Neutrophil (primary cell): ENCODE data around the gene EFCAB14.

Experiments
- H3K27ac ChIP-seq: fragments of 200-600 bp; sonication (generic); 2 replicates; pipeline ENCODE4 v1.5.1; 2016; ENCODE audit warnings: mild to moderate bottlenecking, moderate library complexity
- H3K27me3 ChIP-seq: fragments of 200-600 bp; sonication (generic); 2 replicates; pipeline ENCODE4 v1.6.0; 2016; ENCODE audit warnings: mild to moderate bottlenecking
- H3K36me3 ChIP-seq: fragments of 200-600 bp; sonication (generic); 2 replicates; pipeline ENCODE4 v1.5.1; 2017
- H3K4me1 ChIP-seq, 2 experiments: fragments of 200-600 bp in 1 of 2; sonication (generic) in 1 of 2; 1 replicate in 1 of 2; 2 replicates in 1 of 2; pipeline versions ENCODE4 v1.5.1 to v1.6.1; 2013 to 2016; ENCODE audit warnings: low read depth in 1 of 2, low read length in 1 of 2, mild to moderate bottlenecking in 1 of 2, moderate library complexity in 1 of 2; ENCODE audit not compliant: control insufficient read depth in 1 of 2, insufficient read depth in 1 of 2
- H3K4me3 ChIP-seq, 2 experiments: fragments of 200-600 bp in 1 of 2; sonication (generic) in 1 of 2; 1 replicate in 1 of 2; 2 replicates in 1 of 2; pipeline ENCODE4 v1.5.1; 2013 to 2016; ENCODE audit warnings: low read depth in 1 of 2, low read length in 1 of 2, mild to moderate bottlenecking in 1 of 2, moderate library complexity in 1 of 2
- H3K9me3 ChIP-seq: fragments of 200-600 bp; sonication (generic); 2 replicates; pipeline ENCODE4 v1.5.1; 2016
- TF ChIP-seq, protein P1 (sequence below): fragments of 200-600 bp; sonication (generic); IDR thresholded peaks from 2 replicates; pipeline ENCODE4 v1.5.1; 2016; ENCODE audit warnings: antibody characterized with exemption

The EFCAB14 gene

DNA sequence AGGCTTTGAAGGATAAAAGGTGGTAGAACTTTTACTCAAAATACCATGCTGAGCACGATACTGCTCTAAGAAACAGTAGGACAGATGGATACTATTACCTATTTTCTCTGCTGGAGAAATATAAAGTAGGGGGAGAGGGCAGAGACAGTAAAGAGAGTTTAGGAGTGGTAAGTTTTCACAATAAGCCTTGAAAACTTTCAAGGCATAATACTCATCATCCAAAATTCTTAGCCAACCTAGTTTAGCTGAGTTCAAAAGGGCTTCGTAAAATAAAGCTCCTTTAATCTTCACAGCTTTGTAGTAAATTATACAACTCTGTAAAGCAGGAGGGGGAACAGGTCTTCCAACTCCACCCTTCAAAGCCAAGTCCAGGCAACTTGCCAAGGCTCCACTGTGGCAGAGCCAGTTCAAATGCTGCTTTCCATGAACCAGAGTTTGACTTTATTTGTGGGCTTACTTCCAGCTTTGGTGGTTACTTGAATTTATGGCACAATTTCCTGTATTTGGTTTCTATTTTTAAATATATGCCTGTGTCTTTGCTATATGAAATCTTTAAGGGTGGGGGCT, 31.7 kb downstream of the EFCAB14 start:
- H3K36me3 ChIP-seq, result peaks cover 100% of the 10 kb centered on the region
- TF ChIP-seq, protein P1, sequence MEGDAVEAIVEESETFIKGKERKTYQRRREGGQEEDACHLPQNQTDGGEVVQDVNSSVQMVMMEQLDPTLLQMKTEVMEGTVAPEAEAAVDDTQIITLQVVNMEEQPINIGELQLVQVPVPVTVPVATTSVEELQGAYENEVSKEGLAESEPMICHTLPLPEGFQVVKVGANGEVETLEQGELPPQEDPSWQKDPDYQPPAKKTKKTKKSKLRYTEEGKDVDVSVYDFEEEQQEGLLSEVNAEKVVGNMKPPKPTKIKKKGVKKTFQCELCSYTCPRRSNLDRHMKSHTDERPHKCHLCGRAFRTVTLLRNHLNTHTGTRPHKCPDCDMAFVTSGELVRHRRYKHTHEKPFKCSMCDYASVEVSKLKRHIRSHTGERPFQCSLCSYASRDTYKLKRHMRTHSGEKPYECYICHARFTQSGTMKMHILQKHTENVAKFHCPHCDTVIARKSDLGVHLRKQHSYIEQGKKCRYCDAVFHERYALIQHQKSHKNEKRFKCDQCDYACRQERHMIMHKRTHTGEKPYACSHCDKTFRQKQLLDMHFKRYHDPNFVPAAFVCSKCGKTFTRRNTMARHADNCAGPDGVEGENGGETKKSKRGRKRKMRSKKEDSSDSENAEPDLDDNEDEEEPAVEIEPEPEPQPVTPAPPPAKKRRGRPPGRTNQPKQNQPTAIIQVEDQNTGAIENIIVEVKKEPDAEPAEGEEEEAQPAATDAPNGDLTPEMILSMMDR, result no peak
- H3K9me3 ChIP-seq, result no peaks in the 10 kb centered on the region
- H3K4me3 ChIP-seq, result no peak overlapping the region
- H3K4me1 ChIP-seq, result no peaks in the 10 kb centered on the region
- H3K27ac ChIP-seq, result no peak overlapping the region
- H3K27me3 ChIP-seq, result no peaks in the 10 kb centered on the region

DNA sequence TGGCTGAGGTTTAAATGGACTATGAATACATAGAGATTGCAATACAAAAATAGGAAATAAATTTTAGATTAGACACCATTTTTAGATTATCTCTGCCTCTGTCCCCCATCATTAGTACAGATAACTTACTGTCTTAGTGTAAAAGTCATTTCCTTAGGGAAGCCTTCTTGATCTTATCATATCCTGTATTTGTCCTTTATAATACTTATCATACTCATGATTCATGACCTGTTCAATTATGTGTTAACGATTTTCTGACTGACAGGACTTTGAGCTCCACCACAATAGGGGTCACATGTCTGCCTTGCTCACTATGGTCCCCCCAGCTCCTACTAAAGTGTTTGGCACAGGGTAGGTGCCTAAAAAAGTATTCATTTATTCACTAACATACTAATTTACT, 32.7 kb downstream of the EFCAB14 start:
- H3K36me3 ChIP-seq, result peaks cover 100% of the 10 kb centered on the region
- TF ChIP-seq, protein P1, result no peak
- no peaks in the 10 kb centered on the region for H3K27me3 ChIP-seq
- no peaks in the 10 kb centered on the region for H3K4me1 ChIP-seq
- no peaks in the 10 kb centered on the region for H3K9me3 ChIP-seq
- H3K4me3 ChIP-seq, result no peak overlapping the region
- H3K27ac ChIP-seq, result no peak overlapping the region

DNA sequence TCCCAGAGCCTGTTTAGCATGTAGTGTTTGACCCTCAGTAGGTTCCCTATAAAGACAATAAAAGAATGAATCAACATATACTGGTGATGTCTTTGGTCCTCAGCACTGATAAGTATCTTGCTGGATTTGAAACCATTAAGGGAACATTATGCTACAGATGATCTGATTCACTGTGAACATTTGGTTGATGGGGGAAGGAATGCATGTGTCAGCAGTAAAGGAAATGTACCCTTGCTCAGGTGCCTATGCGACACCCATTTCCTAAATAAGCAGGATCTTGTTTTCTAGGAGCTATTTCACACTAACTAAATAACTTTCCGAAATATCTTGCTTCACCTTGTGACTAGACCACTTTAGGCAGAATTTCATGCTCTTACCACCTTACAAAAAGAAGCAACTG, 34.2 kb downstream of the EFCAB14 start:
- Histone ChIP-seq H3K27ac (no peak overlapping the region), H3K36me3 (peaks cover 100% of the 10 kb centered on the region), H3K4me1 (no peaks in the 10 kb centered on the region), H3K27me3 (no peaks in the 10 kb centered on the region), H3K9me3 (no peaks in the 10 kb centered on the region), H3K4me3 (no peak overlapping the region)
- TF ChIP-seq, protein P1, result no peak

DNA sequence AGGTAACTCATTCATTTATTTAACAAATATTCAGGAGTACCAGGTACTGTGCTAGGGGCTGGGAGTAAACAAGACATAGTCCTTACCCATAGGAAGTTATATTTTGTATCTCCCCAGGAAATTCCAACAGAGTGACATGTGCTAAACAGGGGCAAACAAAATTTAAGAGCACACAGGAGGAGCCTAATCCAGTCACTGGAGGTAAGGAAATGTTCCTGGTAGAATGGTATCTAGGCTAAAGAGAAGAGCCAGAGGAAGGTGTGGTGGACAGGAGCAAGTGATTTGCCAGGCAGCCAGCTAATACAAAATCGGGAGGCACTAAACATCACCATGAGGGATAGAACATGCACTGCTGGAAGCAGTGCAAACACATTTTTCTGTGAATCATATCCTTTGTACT, 36.9 kb downstream of the EFCAB14 start:
- no peak overlapping the region for H3K4me3 ChIP-seq
- no peaks in the 10 kb centered on the region for H3K9me3 ChIP-seq
- no peak overlapping the region for H3K27ac ChIP-seq
- no peaks in the 10 kb centered on the region for H3K4me1 ChIP-seq
- no peaks in the 10 kb centered on the region for H3K27me3 ChIP-seq
- TF ChIP-seq, protein P1, result no peak
- peaks cover 97% of the 10 kb centered on the region for H3K36me3 ChIP-seq

DNA sequence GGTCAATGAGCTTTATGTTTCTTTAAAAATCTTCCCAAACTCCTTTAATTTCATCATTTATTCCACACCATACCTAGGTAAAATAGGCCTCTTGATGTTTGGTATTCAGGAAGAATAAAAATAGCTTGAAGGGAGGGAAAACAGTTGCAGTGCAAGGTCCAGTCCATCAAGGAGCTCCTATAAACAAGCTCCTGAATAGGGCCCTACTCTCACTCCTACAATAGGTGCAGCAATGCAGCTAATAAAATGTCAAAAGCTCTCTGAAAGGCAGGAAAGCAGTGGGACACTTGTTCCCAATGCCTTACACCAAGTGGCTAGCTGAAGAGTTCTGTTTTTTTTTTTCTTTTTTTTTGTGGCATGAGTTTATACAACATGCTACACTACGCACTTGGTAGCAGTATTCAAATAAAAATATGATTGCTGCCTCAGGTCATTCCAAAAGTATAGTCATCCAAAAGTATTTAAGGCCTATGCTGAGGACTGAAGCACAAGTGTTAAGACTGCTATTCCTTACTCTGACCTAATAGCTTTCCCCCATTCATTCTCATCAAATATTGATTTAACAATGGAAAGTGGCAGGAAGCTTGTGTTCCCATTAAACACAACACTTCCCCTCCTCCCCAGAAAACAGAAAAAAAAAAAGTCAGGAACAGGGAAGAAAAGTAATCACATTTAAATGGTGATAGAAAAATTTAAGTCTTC, 37.4 kb downstream of the EFCAB14 start:
- H3K27me3 ChIP-seq, result no peaks in the 10 kb centered on the region
- no peak overlapping the region for H3K4me3 ChIP-seq
- no peak overlapping the region for H3K27ac ChIP-seq
- TF ChIP-seq, protein P1, result no peak
- no peaks in the 10 kb centered on the region for H3K9me3 ChIP-seq
- H3K4me1 ChIP-seq, result no peaks in the 10 kb centered on the region
- H3K36me3 ChIP-seq, result peaks cover 97% of the 10 kb centered on the region
